ENCODE measurements around the gene UNC119. TPM values are rescaled to one million over a fixed set of nuclear protein-coding genes. Genes with fewer than 3 reads are reported as not detected.

UNC119 gene
- total RNA-seq, 4 donors from 2014 or later, result 17.4 to 25.3 (median 21.1) TPM

DNA sequence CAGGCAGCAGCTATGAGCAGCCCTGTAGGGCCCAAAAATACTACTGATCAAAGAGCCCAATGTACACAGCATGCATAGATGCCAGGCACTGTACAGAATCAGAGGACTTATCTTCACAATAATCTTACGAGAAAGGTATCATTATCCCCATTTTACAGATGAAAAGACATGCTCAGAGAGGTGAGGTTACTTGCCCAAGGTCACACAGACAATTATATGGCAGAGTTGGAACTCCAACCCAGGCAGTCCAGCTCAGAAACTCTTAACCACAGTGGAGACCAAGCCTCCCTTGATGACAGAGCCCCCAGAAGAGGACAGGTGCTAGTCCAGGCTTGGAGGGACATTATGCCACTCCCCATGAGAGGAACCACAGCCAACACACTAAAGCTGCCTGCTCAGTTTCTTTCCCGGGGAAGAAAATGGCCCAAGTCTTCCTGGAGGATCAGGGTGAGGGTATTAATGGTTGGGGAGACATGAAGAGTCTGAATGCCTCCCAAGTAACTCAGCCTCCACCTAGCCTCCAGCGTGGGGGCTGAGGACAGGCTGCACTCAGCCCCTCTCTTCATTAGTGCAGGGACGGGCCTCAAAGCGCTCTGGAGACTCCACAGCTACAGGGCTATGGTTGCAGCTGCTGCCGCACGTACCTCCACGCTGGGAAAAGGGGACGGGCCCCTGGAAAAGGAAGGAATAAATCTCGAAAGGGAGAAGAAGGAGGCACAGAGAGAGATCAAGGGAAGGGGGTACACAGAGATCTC lies 826 bp downstream of the UNC119 start:
- 14 to 23% methylated on average over 7 to 8 of the region's 10 CpGs for whole genome bisulfite sequencing, 2 donors
- peak overlapping the region; percentile 56 to 86 (median 75) for H3K4me3 ChIP-seq
- H3K36me3 ChIP-seq, result peaks cover 6 to 45% (median 21%) of the 10 kb centered on the region in 3 donors
- intact Hi-C loops (cut with DNase I), result no loop called here
- peaks cover 12 to 66% (median 13%) of the 10 kb centered on the region in 3 donors for H3K4me1 ChIP-seq
- TF ChIP-seq CTCF (IDR thresholded peaks at IDR 0.05) (no peak), POLR2A (IDR thresholded peaks at IDR 0.05) (no peak)
- H3K27ac ChIP-seq, result peak overlapping the region; percentile 65 to 82 (median 72)
- no peaks in the 10 kb centered on the region for H3K9me3 ChIP-seq
- H3K27me3 ChIP-seq, result no peaks in the 10 kb centered on the region
- DNase-seq, result no peak

GRCh38 chr17:28550858-28551257 lies 1.6 kb downstream of the UNC119 start:
- Histone ChIP-seq H3K4me1 (peaks cover 12 to 65% (median 13%) of the 10 kb centered on the region in 3 donors), H3K36me3 (peaks cover 6 to 41% (median 19%) of the 10 kb centered on the region in 3 donors), H3K9me3 (no peaks in the 10 kb centered on the region), H3K27me3 (no peaks in the 10 kb centered on the region), H3K4me3 (no peak overlapping the region), H3K27ac (no peak overlapping the region)
- intact Hi-C loops (cut with DNase I), result no loop called here
- DNase-seq, result no peak
- no peak for TF ChIP-seq POLR2A (IDR thresholded peaks at IDR 0.05)
- TF ChIP-seq CTCF (IDR thresholded peaks at IDR 0.05), result no peak
- 83% methylated on average over 1 of the region's 1 CpG; no CpG with 5 or more reads in 1 of the 2 donors for WGBS, 2 donors

GRCh38 chr17:28549236-28550132 lies 2.9 kb downstream of the UNC119 start:
- H3K4me1 ChIP-seq, result peaks cover 12 to 54% (median 13%) of the 10 kb centered on the region in 3 donors
- H3K36me3 ChIP-seq, result peaks cover 6 to 27% (median 10%) of the 10 kb centered on the region in 3 donors
- WGBS, 2 donors, result 78 to 82% methylated on average over 1 to 3 of the region's 3 CpGs
- no peaks in the 10 kb centered on the region for H3K9me3 ChIP-seq
- no peak for TF ChIP-seq CTCF (IDR thresholded peaks at IDR 0.05)
- no peaks in the 10 kb centered on the region for H3K27me3 ChIP-seq
- H3K4me3 ChIP-seq, result no peak overlapping the region
- intact Hi-C loops (cut with DNase I), result no loop called here
- no peak overlapping the region for H3K27ac ChIP-seq
- DNase-seq, result no peak

GRCh38 chr17:28548417-28549130 lies 3.9 kb downstream of the UNC119 start:
- DNase-seq, result no peak
- Histone ChIP-seq H3K9me3 (no peaks in the 10 kb centered on the region), H3K4me1 (peaks cover 12 to 54% (median 13%) of the 10 kb centered on the region in 3 donors), H3K36me3 (peaks cover under 1 to 18% (median 3%) of the 10 kb centered on the region in 3 donors), H3K4me3 (no peak overlapping the region), H3K27me3 (no peaks in the 10 kb centered on the region), H3K27ac (no peak overlapping the region)
- WGBS, 2 donors, result 100% methylated on average over 1 of the region's 6 CpGs
- TF ChIP-seq POLR2A (IDR thresholded peaks at IDR 0.05) (no peak), CTCF (IDR thresholded peaks at IDR 0.05) (peak in 1 of 6 experiments; percentile 2)
- intact Hi-C loops (cut with DNase I), result no loop called here
